GM18519 (cell line): Measurements from ENCODE around the gene SIX2.

Experiments
- ATAC-seq: cut with Tn5 transposase; IDR thresholded peaks from one replicate; pipeline ENCODE4 v1.9.1; 2021; ENCODE audit warnings: mild to moderate bottlenecking, moderate library complexity; ENCODE audit not compliant: unreplicated experiment, low FRiP score

The SIX2 gene

GRCh38 chr2:45003579-45004551 lies 5.4 kb downstream of the SIX2 start:
- ATAC-seq: no peak

DNA sequence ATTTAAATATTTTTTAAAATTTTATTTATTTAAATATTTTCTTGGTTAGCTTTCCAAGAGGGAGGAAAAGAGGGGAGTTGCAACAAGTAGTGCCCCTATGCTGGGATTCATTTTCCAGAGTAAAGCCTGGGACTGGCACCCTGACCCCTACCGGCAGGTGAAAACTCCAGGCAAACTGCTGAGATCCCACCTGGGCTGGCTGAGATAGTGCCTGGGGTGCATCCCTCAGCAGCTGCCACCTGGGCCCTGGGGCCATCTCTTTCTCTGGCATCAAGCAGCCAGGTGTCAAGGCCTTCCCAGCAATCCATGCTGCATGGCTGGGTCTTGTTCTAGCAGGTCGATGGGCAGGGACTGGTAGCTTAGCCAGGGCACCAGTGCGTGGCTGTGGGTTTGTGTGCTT lies 6.6 kb downstream of the SIX2 start:
- ATAC-seq: no peak

DNA sequence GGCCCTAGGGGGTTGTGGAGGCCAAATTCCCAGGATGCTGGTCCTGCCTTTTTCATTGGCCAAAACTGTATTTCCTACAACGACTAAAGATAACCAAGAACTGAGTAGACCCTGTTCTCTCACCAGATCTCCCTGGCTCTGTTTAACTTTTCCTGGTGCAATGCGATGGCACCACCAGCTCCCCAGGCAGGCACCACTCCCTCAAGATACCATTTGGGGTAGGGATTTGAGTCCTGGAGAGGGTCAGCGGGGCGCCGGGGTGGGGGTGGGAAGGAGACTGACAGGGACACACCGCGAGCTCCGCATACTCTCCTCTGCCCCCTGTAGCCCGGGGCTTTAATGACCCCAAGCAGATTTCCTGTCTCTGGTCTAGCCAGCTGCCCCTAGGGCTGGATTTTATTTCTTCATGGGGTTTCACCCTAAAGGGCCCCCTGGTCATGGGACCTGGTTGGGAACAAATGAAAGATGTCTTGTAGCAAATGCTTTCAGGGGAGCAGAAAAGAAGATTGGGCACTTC lies 7.3 kb downstream of the SIX2 start:
- no peak for ATAC-seq

DNA sequence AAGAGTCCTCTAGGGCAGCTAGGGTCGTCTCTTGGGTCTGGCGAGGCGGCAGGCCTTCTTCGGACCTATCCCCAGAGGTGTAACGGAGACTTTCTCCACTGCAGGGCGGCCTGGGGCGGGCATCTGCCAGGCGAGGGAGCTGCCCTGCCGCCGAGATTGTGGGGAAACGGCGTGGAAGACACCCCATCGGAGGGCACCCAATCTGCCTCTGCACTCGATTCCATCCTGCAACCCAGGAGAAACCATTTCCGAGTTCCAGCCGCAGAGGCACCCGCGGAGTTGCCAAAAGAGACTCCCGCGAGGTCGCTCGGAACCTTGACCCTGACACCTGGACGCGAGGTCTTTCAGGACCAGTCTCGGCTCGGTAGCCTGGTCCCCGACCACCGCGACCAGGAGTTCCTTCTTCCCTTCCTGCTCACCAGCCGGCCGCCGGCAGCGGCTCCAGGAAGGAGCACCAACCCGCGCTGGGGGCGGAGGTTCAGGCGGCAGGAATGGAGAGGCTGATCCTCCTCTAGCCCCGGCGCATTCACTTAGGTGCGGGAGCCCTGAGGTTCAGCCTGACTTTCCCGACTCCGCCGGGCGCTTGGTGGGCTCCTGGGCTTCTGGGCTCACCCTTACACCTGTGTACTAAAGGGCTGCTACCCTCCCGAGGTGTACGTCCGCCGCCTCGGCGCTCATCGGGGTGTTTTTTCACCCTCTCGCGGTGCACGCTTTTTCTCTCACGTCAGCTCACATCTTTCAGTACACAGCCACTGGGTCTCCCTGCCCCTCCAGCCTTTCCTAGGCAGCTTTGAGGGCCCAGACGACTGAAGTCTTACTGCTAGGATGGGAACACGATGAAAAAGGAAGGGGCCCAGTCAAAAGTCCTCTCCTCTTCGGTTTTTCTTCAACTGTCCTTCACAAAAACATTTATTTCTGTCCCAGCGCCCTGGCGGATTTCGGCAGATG lies 8.1 kb downstream of the SIX2 start:
- no peak for ATAC-seq

DNA sequence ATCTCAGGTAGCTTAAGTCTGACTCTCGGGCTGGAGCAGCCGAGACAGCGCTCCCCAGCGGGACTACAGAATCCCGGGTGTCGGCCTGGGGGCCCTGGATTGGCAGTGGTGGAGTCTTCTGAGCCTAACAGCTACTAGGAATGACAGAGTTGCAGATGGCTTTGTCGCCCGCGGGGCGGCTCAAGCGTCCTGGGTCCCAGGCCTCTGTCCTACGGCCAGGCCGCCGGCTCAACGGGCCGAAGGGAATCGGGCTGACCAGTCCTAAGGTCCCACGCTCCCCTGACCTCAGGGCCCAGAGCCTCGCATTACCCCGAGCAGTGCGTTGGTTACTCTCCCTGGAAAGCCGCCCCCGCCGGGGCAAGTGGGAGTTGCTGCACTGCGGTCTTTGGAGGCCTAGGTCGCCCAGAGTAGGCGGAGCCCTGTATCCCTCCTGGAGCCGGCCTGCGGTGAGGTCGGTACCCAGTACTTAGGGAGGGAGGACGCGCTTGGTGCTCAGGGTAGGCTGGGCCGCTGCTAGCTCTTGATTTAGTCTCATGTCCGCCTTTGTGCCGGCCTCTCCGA lies 8.8 kb downstream of the SIX2 start:
- no peak for ATAC-seq

GRCh38 chr2:44999540-44999939 lies 9.7 kb downstream of the SIX2 start:
- ATAC-seq: no peak

DNA sequence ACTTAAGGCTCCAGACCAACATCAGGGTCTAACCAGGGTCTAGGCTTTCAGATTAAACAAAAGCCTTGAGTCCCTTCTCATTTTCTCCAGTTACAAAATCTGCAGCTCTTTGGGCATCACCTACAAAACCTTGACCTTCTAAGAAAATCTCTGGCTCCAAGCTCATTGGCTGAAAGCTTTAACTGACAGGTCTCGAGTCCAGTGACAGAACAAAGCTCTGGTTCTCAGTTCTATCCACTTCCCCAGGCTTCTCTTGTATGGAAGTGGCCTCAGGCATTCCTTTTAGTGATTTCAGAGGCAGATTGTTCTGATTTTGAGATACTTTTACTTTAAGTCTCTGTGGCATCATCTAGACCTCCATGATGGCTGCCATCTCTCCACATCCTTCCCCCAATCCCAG lies 11.3 kb downstream of the SIX2 start:
- no peak for ATAC-seq

GRCh38 chr2:44996356-44996755 lies 12.9 kb downstream of the SIX2 start:
- ATAC-seq: no peak

- no peak for ATAC-seq
Observed at GRCh38 chr2:44994377-44994776, 14.9 kb downstream of the SIX2 start.

- ATAC-seq: no peak
Observed at GRCh38 chr2:44989176-44989575, 20.1 kb downstream of the SIX2 start.

- ATAC-seq: no peak
Observed at GRCh38 chr2:44983836-44984604, 25.2 kb downstream of the SIX2 start.

- ATAC-seq: no peak
Observed at GRCh38 chr2:44981714-44982108, 27.5 kb downstream of the SIX2 start.

DNA sequence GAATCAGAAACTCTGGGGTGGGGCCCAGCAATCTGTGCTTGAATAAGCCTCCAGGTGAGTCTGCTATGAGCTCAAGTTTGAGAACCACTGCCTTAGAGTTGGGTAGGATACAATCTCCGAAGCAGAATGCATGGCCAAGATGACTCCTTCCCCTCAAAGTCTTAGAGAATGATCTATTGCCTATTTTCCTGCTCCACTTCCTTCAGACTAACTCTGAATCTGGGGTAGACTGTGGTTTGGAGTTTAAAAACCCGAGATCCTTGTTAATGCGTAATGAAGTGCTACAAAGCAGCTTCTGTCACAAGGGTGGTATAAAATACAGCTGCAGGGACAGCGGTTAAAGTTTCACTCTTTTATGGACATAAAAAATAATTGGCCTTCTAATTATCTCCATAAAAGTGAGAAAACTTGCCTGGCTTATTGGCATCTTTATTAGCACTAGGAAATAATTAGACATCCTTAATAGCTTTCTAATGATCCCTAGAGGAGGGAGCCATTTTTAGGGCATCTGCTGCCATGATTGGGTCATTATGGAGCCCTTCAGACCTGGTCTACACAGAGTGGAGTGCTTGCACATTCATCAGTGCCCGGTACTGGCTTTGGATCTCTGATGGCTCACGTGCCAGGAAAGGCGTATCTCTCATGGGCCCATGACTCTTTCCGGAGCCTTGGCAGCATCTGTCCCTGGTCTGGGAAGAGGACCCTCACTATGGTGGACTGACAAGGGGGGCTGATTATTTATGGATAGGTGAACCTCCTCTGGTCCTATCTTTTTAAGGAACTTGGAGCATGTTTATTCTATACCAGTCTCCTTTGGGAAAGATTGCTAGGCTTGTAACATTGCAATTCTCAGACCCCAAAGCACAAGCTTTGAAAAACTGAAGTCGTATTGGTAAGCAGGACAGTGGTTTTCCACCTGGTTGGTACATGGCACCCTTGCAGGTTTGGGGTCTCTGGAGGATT lies 28.2 kb downstream of the SIX2 start:
- ATAC-seq: no peak

DNA sequence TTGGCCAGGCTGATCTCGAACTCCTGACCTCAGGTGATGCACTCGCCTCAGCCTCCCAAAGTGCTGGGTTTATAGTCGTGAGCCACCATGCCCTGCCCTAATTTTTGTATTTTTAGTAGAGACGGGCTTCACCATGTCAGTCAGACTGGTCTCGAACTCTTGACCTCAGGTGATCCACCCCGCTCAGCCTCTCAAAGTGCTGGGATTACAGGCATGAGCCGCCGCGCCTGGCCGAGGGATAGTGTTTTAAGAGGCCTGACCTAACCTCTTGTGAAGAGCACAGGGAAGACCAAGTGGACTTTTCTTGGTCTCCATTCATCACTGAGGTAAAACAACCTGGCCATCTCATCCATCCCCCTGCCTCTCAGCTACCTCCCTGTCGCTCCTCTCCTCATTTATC lies 29.7 kb downstream of the SIX2 start:
- no peak for ATAC-seq

DNA sequence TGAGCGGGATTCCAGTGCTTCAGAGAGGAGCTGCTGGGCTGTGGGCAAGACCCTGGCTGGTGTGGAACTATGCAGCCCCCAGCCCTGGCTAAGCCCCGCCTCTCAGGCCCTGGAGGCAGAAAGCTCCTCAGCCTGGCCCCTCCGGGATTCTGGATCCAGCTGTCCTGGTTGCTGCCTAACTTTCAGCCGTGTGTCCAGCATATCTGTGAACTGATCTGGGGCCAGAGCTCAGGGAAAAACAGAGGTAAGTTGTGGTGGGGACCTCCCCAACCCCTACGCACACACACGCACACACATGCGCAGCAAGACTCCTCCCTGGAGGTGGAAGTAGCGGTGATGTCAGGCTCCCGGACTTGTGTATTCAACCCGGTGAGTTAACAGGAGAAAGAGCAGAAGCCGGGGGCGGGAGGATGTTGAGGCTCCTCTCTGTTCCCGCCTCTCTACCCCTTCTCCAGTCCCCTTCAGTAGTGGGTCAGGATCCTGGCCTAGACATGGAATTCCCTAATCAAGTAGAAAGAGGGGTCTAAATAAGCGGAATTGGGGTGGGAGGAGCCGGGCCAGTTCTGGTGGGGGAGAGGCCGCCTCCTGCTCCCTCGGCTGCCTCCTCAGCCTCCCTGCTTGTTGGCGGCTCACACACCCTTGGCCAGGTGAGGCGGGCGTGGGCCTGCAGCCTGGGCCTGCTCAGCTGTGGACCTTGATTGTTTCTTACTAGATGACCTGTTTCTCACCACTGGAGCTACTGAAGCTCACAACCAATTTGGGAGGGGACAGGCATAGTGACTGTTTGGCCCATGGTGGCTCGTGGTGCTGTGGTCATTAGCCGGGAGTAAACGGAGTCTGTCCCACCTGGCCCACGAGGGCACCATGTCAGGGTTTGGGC lies 33.4 kb downstream of the SIX2 start:
- no peak for ATAC-seq

- ATAC-seq: no peak
Observed at GRCh38 chr2:44974064-44974715, 35.1 kb downstream of the SIX2 start.

GRCh38 chr2:44972771-44973535 lies 36.3 kb downstream of the SIX2 start:
- no peak for ATAC-seq
